ENCODE measurements around the gene ADISSP. TPM values are rescaled to one million over a fixed set of nuclear protein-coding genes. Genes with fewer than 3 reads are reported as not detected.

The ADISSP gene
- total and polyA plus RNA-seq, 2 of the 13 experiments (the other 11 are each of a cell fraction or from before 2014, with no cell fraction given) = 38.3 to 90.6 TPM

- TF ChIP-seq CTCF (CRISPR knock-in tag; IDR thresholded peaks at IDR 0.05) = peak; percentile 36
- no peak for TF ChIP-seq CAMTA2 (CRISPR knock-in tag; IDR thresholded peaks at IDR 0.05; ENCODE audit: borderline replicate concordance)
- peak; percentile 92; the same call in 1 of the 2 replicates for TF ChIP-seq BRCA1 (CRISPR knock-in tag; IDR thresholded peaks at IDR 0.05)
- TF ChIP-seq CREB3 (CRISPR knock-in tag; IDR thresholded peaks at IDR 0.05) = peak; percentile 98
- TF ChIP-seq DZIP1 (CRISPR knock-in tag; IDR thresholded peaks at IDR 0.05) = peak; percentile 83
- no peak for TF ChIP-seq TRIM22 (IDR thresholded peaks at IDR 0.05)
- peak; percentile 94 for TF ChIP-seq HDAC2 (CRISPR knock-in tag; IDR thresholded peaks at IDR 0.05)
- 0 out of 2 replicates have a peak, but pooled peaks have one; percentile 33 for TF ChIP-seq MTF1 (CRISPR knock-in tag; IDR thresholded peaks at IDR 0.05)
- TF ChIP-seq ZNF468 (CRISPR knock-in tag; IDR thresholded peaks at IDR 0.05) = no peak
- TF ChIP-seq ZNF329 (CRISPR knock-in tag; IDR thresholded peaks at IDR 0.05; ENCODE audit: low read depth) = 0 out of 2 replicates have a peak, but pooled peaks have one; percentile 37
- peak; percentile 99; the same call in 1 of the 2 replicates for TF ChIP-seq SALL2 (CRISPR knock-in tag; IDR thresholded peaks at IDR 0.05)
- TF ChIP-seq ZNF382 (CRISPR knock-in tag; IDR thresholded peaks at IDR 0.05; ENCODE audit: borderline replicate concordance) = no peak
- TF ChIP-seq ZNF660 (CRISPR knock-in tag; IDR thresholded peaks at IDR 0.05; ENCODE audit: borderline replicate concordance, low read depth) = 0 out of 2 replicates have a peak, but pooled peaks have one; percentile 31
- TF ChIP-seq ERF (CRISPR knock-in tag; IDR thresholded peaks at IDR 0.05) = peak; percentile 99
- TF ChIP-seq ZNF784 (CRISPR knock-in tag; IDR thresholded peaks at IDR 0.05; ENCODE audit: borderline replicate concordance) = peak; percentile 98
- TF ChIP-seq GATAD1 (CRISPR knock-in tag; IDR thresholded peaks at IDR 0.05) = peak; percentile 82
- TF ChIP-seq ZNF7 (CRISPR knock-in tag; IDR thresholded peaks at IDR 0.05) = no peak
- peak; percentile 91; the same call in 1 of the 2 replicates for TF ChIP-seq ZNF747 (CRISPR knock-in tag; IDR thresholded peaks at IDR 0.05; ENCODE audit: borderline replicate concordance)
- peak; percentile 51; the same call in 1 of the 2 replicates for TF ChIP-seq SMYD3 (CRISPR knock-in tag; IDR thresholded peaks at IDR 0.05)
- TF ChIP-seq ARID3A (IDR thresholded peaks at IDR 0.05; ENCODE audit: low read depth, low read length) = no peak
These were observed 44.1 kb upstream of the ADISSP start (continued) for GRCh38 chr20:3811467-3812258.

Measured in HepG2 (cell line).